GM23338 (cell line): ENCODE measurements around the gene ASIC3.

Source experiments
- CREB1 ChIP-seq: fragments of 250-450 bp; sonication (Bioruptor Pico); IDR thresholded peaks from 2 replicates; pipeline ENCODE4 v1.5.0; 2020; ENCODE audit warnings: low read depth, mild to moderate bottlenecking, moderate library complexity
- EZH2 ChIP-seq: fragments of 200-600 bp; sonication (generic); IDR thresholded peaks from one replicate; pipeline ENCODE4 v1.8.0; 2017; ENCODE audit warnings: antibody characterized with exemption, mild to moderate bottlenecking, low read depth; ENCODE audit not compliant: unreplicated experiment
- EZH2phosphoT487 ChIP-seq: fragments of 200-600 bp; sonication (generic); IDR thresholded peaks from one replicate; pipeline ENCODE4 v1.8.1; 2018; ENCODE audit warnings: antibody characterized with exemption; ENCODE audit not compliant: unreplicated experiment
- JUNB ChIP-seq: IDR thresholded peaks from one replicate; pipeline ENCODE4 v1.6.1; 2016; ENCODE audit warnings: antibody characterized with exemption; ENCODE audit not compliant: unreplicated experiment
- NANOG ChIP-seq: IDR thresholded peaks from 2 replicates; pipeline ENCODE4 v1.6.1; 2016; ENCODE audit warnings: antibody characterized with exemption, borderline replicate concordance
- POLR2AphosphoS5 ChIP-seq: IDR thresholded peaks from 2 replicates; pipeline ENCODE4 v1.6.1; 2016; ENCODE audit warnings: antibody characterized with exemption, low read depth
- STAT1 ChIP-seq: IDR thresholded peaks from one replicate; pipeline ENCODE4 v1.6.1; 2016; ENCODE audit warnings: antibody characterized with exemption; ENCODE audit not compliant: unreplicated experiment
- ZNF114 ChIP-seq: fragments of 250-450 bp; sonication (Bioruptor Pico); IDR thresholded peaks from 2 replicates; pipeline ENCODE4 v1.5.0; 2020; ENCODE audit warnings: mild to moderate bottlenecking, moderate library complexity
- ZNF331 ChIP-seq: fragments of 250-450 bp; sonication (Bioruptor Pico); IDR thresholded peaks from 2 replicates; pipeline ENCODE4 v1.5.0; 2020; ENCODE audit warnings: low read depth, mild to moderate bottlenecking, moderate library complexity
- TF ChIP-seq, protein P1 (sequence below), 2 experiments: fragments of 200-600 bp in 1 of 2; sonication (generic) in 1 of 2; conservative IDR thresholded peaks; 2 replicates each; pipeline versions ENCODE4 v1.5.1 to v1.6.1; 2016 to 2017; ENCODE audit warnings: antibody characterized with exemption in 2 of 2, low read depth in 2 of 2, mild to moderate bottlenecking in 2 of 2, moderate library complexity in 1 of 2
- TF ChIP-seq, protein P2 (sequence below): IDR thresholded peaks from one replicate; pipeline ENCODE4 v1.6.1; 2018; ENCODE audit warnings: antibody characterized with exemption; ENCODE audit not compliant: unreplicated experiment
- TF ChIP-seq, protein P3 (sequence below): IDR thresholded peaks from 2 replicates; pipeline ENCODE4 v1.6.1; 2016; ENCODE audit warnings: antibody characterized with exemption
- TF ChIP-seq, protein P4 (sequence below): fragments of 250-450 bp; sonication (Bioruptor Pico); IDR thresholded peaks from 2 replicates; pipeline ENCODE4 v1.5.0; 2020; ENCODE audit warnings: mild to moderate bottlenecking, moderate library complexity

DNA sequence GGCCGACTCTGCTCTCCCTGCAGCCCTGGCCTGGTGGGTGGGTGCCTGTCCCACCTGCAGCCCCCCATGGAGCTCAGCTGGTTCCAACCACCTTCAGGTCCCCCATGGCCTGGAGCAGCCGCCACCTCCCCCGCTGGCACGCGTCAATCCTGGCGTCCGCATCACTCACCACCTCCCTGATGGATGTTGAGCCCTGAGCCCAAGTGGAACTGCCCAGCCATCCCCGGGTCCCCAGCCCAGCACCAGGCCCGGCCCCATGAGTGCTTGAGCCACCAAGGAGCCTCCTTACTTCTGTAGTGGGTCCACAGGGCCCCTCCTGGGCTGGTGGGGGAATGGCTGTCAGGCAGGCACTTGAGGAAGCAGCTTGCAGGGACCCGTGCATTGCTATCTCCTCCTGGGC is 52.6 kb downstream of the ASIC3 start:
- TF ChIP-seq POLR2AphosphoS5 (no peak), EZH2 (no peak), CREB1 (CRISPR knock-in tag) (no peak), STAT1 (no peak), JUNB (no peak), EZH2phosphoT487 (no peak), ZNF114 (CRISPR knock-in tag) (no peak), ZNF331 (CRISPR knock-in tag) (no peak), NANOG (no peak)
- TF ChIP-seq, protein P1, sequence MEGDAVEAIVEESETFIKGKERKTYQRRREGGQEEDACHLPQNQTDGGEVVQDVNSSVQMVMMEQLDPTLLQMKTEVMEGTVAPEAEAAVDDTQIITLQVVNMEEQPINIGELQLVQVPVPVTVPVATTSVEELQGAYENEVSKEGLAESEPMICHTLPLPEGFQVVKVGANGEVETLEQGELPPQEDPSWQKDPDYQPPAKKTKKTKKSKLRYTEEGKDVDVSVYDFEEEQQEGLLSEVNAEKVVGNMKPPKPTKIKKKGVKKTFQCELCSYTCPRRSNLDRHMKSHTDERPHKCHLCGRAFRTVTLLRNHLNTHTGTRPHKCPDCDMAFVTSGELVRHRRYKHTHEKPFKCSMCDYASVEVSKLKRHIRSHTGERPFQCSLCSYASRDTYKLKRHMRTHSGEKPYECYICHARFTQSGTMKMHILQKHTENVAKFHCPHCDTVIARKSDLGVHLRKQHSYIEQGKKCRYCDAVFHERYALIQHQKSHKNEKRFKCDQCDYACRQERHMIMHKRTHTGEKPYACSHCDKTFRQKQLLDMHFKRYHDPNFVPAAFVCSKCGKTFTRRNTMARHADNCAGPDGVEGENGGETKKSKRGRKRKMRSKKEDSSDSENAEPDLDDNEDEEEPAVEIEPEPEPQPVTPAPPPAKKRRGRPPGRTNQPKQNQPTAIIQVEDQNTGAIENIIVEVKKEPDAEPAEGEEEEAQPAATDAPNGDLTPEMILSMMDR (conservative IDR thresholded peaks at IDR 0.05; ENCODE audit: low read depth in 2 of 2) = no peak
- TF ChIP-seq, protein P2, sequence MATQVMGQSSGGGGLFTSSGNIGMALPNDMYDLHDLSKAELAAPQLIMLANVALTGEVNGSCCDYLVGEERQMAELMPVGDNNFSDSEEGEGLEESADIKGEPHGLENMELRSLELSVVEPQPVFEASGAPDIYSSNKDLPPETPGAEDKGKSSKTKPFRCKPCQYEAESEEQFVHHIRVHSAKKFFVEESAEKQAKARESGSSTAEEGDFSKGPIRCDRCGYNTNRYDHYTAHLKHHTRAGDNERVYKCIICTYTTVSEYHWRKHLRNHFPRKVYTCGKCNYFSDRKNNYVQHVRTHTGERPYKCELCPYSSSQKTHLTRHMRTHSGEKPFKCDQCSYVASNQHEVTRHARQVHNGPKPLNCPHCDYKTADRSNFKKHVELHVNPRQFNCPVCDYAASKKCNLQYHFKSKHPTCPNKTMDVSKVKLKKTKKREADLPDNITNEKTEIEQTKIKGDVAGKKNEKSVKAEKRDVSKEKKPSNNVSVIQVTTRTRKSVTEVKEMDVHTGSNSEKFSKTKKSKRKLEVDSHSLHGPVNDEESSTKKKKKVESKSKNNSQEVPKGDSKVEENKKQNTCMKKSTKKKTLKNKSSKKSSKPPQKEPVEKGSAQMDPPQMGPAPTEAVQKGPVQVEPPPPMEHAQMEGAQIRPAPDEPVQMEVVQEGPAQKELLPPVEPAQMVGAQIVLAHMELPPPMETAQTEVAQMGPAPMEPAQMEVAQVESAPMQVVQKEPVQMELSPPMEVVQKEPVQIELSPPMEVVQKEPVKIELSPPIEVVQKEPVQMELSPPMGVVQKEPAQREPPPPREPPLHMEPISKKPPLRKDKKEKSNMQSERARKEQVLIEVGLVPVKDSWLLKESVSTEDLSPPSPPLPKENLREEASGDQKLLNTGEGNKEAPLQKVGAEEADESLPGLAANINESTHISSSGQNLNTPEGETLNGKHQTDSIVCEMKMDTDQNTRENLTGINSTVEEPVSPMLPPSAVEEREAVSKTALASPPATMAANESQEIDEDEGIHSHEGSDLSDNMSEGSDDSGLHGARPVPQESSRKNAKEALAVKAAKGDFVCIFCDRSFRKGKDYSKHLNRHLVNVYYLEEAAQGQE = no peak
- TF ChIP-seq, protein P3, sequence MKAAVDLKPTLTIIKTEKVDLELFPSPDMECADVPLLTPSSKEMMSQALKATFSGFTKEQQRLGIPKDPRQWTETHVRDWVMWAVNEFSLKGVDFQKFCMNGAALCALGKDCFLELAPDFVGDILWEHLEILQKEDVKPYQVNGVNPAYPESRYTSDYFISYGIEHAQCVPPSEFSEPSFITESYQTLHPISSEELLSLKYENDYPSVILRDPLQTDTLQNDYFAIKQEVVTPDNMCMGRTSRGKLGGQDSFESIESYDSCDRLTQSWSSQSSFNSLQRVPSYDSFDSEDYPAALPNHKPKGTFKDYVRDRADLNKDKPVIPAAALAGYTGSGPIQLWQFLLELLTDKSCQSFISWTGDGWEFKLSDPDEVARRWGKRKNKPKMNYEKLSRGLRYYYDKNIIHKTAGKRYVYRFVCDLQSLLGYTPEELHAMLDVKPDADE = no peak
- TF ChIP-seq, protein P4, sequence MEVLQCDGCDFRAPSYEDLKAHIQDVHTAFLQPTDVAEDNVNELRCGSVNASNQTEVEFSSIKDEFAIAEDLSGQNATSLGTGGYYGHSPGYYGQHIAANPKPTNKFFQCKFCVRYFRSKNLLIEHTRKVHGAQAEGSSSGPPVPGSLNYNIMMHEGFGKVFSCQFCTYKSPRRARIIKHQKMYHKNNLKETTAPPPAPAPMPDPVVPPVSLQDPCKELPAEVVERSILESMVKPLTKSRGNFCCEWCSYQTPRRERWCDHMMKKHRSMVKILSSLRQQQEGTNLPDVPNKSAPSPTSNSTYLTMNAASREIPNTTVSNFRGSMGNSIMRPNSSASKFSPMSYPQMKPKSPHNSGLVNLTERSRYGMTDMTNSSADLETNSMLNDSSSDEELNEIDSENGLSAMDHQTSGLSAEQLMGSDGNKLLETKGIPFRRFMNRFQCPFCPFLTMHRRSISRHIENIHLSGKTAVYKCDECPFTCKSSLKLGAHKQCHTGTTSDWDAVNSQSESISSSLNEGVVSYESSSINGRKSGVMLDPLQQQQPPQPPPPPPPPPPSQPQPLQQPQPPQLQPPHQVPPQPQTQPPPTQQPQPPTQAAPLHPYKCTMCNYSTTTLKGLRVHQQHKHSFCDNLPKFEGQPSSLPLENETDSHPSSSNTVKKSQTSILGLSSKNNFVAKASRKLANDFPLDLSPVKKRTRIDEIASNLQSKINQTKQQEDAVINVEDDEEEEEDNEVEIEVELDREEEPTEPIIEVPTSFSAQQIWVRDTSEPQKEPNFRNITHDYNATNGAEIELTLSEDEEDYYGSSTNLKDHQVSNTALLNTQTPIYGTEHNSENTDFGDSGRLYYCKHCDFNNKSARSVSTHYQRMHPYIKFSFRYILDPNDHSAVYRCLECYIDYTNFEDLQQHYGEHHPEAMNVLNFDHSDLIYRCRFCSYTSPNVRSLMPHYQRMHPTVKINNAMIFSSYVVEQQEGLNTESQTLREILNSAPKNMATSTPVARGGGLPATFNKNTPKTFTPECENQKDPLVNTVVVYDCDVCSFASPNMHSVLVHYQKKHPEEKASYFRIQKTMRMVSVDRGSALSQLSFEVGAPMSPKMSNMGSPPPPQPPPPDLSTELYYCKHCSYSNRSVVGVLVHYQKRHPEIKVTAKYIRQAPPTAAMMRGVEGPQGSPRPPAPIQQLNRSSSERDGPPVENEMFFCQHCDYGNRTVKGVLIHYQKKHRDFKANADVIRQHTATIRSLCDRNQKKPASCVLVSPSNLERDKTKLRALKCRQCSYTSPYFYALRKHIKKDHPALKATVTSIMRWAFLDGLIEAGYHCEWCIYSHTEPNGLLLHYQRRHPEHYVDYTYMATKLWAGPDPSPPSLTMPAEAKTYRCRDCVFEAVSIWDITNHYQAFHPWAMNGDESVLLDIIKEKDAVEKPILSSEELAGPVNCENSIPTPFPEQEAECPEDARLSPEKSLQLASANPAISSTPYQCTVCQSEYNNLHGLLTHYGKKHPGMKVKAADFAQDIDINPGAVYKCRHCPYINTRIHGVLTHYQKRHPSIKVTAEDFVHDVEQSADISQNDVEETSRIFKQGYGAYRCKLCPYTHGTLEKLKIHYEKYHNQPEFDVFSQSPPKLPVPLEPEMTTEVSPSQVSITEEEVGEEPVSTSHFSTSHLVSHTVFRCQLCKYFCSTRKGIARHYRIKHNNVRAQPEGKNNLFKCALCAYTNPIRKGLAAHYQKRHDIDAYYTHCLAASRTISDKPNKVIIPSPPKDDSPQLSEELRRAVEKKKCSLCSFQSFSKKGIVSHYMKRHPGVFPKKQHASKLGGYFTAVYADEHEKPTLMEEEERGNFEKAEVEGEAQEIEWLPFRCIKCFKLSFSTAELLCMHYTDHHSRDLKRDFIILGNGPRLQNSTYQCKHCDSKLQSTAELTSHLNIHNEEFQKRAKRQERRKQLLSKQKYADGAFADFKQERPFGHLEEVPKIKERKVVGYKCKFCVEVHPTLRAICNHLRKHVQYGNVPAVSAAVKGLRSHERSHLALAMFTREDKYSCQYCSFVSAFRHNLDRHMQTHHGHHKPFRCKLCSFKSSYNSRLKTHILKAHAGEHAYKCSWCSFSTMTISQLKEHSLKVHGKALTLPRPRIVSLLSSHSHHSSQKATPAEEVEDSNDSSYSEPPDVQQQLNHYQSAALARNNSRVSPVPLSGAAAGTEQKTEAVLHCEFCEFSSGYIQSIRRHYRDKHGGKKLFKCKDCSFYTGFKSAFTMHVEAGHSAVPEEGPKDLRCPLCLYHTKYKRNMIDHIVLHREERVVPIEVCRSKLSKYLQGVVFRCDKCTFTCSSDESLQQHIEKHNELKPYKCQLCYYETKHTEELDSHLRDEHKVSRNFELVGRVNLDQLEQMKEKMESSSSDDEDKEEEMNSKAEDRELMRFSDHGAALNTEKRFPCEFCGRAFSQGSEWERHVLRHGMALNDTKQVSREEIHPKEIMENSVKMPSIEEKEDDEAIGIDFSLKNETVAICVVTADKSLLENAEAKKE = no peak
